ENCODE measurements around the gene TOM1. TPM values are rescaled to one million over a fixed set of nuclear protein-coding genes. Genes with fewer than 3 reads are reported as not detected.

Gene TOM1
- polyA plus RNA-seq, 2 donors: 86.4 to 88.0 TPM

DNA sequence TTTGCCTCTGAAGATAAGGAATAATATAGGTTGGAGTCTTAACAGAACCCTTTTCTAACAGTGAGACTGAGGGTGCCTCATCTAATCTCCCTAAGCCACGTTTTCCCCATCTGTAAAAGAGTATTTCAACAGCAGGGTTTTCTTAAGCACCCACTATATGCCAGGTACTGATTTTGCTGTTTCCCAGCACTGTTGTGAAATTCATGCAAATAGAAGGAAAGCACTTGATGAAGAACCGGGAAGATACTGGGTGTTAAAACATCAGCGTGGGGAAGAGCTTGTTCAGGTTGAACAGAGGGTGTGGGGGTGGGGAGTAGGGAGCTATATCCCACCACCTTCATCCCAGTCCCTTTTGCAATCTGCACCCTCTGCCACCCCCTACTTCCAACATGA, 84.0 kb downstream of the TOM1 start:
- H3K4me3 ChIP-seq (ENCODE audit: low read depth in 1 of 2, low read length in 2 of 2): peak overlapping the region in 1 of 2 donors; percentile 21
- WGBS, 2 donors: 83 to 84% methylated on average over 3 of the region's 3 CpGs
- H3K4me1 ChIP-seq (ENCODE audit: control insufficient read depth in 2 of 2, insufficient read depth in 2 of 2, low read length in 1 of 2): peaks cover 0 to 2% of the 10 kb centered on the region in 2 donors
- no peaks in the 10 kb centered on the region for H3K9me3 ChIP-seq (ENCODE audit: control insufficient read depth in 2 of 2, insufficient read depth in 1 of 2, low read depth in 1 of 2, low read length in 1 of 2)
- no peaks in the 10 kb centered on the region for H3K27me3 ChIP-seq (ENCODE audit: control insufficient read depth in 1 of 2, insufficient read depth in 2 of 2, low read length in 2 of 2)
- H3K36me3 ChIP-seq (ENCODE audit: control insufficient read depth in 2 of 2, insufficient read depth in 2 of 2, low read length in 1 of 2): peaks cover 2 to 3% of the 10 kb centered on the region in 2 donors
- no peak overlapping the region for H3K27ac ChIP-seq (ENCODE audit: low read depth in 2 of 2, low read length in 1 of 2)

GRCh38 chr22:35384527-35384926, 84.8 kb downstream of the TOM1 start:
- no peaks in the 10 kb centered on the region for H3K27me3 ChIP-seq (ENCODE audit: control insufficient read depth in 1 of 2, insufficient read depth in 2 of 2, low read length in 2 of 2)
- H3K27ac ChIP-seq (ENCODE audit: low read depth in 2 of 2, low read length in 1 of 2): no peak overlapping the region
- H3K4me3 ChIP-seq (ENCODE audit: low read depth in 1 of 2, low read length in 2 of 2): peak overlapping the region in 1 of 2 donors; percentile 24
- WGBS, 2 donors: 74 to 79% methylated on average over 4 of the region's 4 CpGs
- H3K36me3 ChIP-seq (ENCODE audit: control insufficient read depth in 2 of 2, insufficient read depth in 2 of 2, low read length in 1 of 2): peaks cover 2 to 3% of the 10 kb centered on the region in 2 donors
- no peaks in the 10 kb centered on the region for H3K9me3 ChIP-seq (ENCODE audit: control insufficient read depth in 2 of 2, insufficient read depth in 1 of 2, low read depth in 1 of 2, low read length in 1 of 2)
- H3K4me1 ChIP-seq (ENCODE audit: control insufficient read depth in 2 of 2, insufficient read depth in 2 of 2, low read length in 1 of 2): peaks cover 0 to 2% of the 10 kb centered on the region in 2 donors

DNA sequence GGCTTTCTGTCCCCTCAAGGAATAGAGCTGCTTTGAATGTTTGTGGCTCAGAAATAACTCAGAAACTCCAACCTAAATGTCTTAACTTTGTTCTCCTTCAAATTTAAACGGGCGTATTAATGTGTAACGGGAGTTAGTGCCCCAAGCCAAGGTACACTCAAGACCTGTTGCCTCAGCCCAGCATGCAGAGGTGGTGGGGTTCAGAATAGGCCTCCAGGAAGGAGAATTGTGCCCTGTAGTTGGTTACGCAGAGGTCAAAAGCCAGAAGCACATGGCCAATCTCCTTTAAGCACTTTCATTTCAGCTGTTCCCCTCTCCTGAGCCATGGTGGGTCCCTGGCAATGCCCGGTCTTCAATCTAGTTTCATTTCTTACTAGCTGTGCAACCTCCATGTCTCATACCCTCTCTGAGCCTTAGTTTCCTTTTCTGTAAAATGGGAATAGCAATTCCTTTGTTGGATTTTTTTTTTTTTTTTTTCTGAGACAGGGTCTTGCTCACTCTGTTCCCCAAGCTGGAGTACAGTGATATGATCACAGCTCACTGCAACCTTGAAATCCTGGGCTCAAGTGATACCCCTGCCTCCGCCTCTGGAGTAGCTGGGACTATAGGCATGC, 85.4 kb downstream of the TOM1 start:
- WGBS, 2 donors: 80 to 88% methylated on average over 6 of the region's 6 CpGs
- peaks cover 2 to 3% of the 10 kb centered on the region in 2 donors for H3K36me3 ChIP-seq (ENCODE audit: control insufficient read depth in 2 of 2, insufficient read depth in 2 of 2, low read length in 1 of 2)
- no peaks in the 10 kb centered on the region for H3K9me3 ChIP-seq (ENCODE audit: control insufficient read depth in 2 of 2, insufficient read depth in 1 of 2, low read depth in 1 of 2, low read length in 1 of 2)
- peak overlapping the region in 1 of 2 donors; percentile 24 for H3K4me3 ChIP-seq (ENCODE audit: low read depth in 1 of 2, low read length in 2 of 2)
- no peaks in the 10 kb centered on the region for H3K27me3 ChIP-seq (ENCODE audit: control insufficient read depth in 1 of 2, insufficient read depth in 2 of 2, low read length in 2 of 2)
- peaks cover 0 to 2% of the 10 kb centered on the region in 2 donors for H3K4me1 ChIP-seq (ENCODE audit: control insufficient read depth in 2 of 2, insufficient read depth in 2 of 2, low read length in 1 of 2)
- H3K27ac ChIP-seq (ENCODE audit: low read depth in 2 of 2, low read length in 1 of 2): no peak overlapping the region

- Histone ChIP-seq H3K9me3 (ENCODE audit: control insufficient read depth in 2 of 2, insufficient read depth in 1 of 2, low read depth in 1 of 2, low read length in 1 of 2) (no peaks in the 10 kb centered on the region), H3K4me3 (ENCODE audit: low read depth in 1 of 2, low read length in 2 of 2) (no peak overlapping the region), H3K4me1 (ENCODE audit: control insufficient read depth in 2 of 2, insufficient read depth in 2 of 2, low read length in 1 of 2) (no peaks in the 10 kb centered on the region), H3K27ac (ENCODE audit: low read depth in 2 of 2, low read length in 1 of 2) (no peak overlapping the region), H3K27me3 (ENCODE audit: control insufficient read depth in 1 of 2, insufficient read depth in 2 of 2, low read length in 2 of 2) (no peaks in the 10 kb centered on the region), H3K36me3 (ENCODE audit: control insufficient read depth in 2 of 2, insufficient read depth in 2 of 2, low read length in 1 of 2) (peaks cover 2 to 3% of the 10 kb centered on the region in 2 donors)
- WGBS, 2 donors: 95% methylated on average over 19 of the region's 19 CpGs
Observed at GRCh38 chr22:35386670-35387288, 87.1 kb downstream of the TOM1 start.

DNA sequence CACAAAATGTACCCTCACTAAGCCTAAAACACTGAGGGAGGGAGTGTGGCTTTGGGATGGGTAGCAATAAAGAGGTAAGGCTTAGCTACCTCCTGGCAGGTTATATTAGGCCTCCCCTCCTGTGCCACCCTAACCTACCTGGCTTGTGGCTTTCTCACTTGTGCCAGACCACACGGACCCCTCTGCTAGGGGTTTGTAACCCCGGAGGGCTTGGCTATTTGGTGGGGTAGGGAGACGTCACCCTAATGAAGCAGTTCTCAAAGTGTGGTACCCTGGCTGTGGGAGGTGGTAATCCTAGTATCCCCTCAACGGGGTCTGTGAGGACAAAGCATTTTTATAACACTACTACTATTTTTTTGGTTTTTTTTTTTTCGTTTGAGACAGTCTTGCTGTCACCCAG, 91.2 kb downstream of the TOM1 start:
- Histone ChIP-seq H3K27me3 (ENCODE audit: control insufficient read depth in 1 of 2, insufficient read depth in 2 of 2, low read length in 2 of 2) (no peaks in the 10 kb centered on the region), H3K4me1 (ENCODE audit: control insufficient read depth in 2 of 2, insufficient read depth in 2 of 2, low read length in 1 of 2) (no peaks in the 10 kb centered on the region), H3K9me3 (ENCODE audit: control insufficient read depth in 2 of 2, insufficient read depth in 1 of 2, low read depth in 1 of 2, low read length in 1 of 2) (no peaks in the 10 kb centered on the region), H3K4me3 (ENCODE audit: low read depth in 1 of 2, low read length in 2 of 2) (no peak overlapping the region), H3K36me3 (ENCODE audit: control insufficient read depth in 2 of 2, insufficient read depth in 2 of 2, low read length in 1 of 2) (peaks cover 0 to 2% of the 10 kb centered on the region in 2 donors), H3K27ac (ENCODE audit: low read depth in 2 of 2, low read length in 1 of 2) (no peak overlapping the region)
- WGBS, 2 donors: 85 to 90% methylated on average over 5 of the region's 5 CpGs

DNA sequence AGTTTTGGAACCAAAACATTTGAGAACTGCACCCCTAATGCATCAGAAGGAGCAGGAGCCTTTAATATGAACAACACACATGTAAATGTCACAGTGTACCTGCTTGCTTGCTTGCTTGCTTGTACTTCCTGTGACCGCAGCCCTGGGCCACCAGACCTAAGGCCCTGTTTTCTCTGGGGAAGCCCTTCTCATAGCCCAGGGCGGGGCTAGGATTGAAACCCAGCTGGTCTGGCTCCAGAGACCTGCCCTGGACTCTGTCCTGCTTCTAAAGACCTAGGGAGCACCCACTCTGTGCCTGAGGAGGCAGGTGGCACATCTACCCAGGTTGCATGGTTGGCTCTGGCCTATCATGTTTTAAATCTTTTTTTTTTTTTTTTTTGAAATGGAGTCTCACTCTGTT, 92.7 kb downstream of the TOM1 start:
- Histone ChIP-seq H3K27ac (ENCODE audit: low read depth in 2 of 2, low read length in 1 of 2) (no peak overlapping the region), H3K4me3 (ENCODE audit: low read depth in 1 of 2, low read length in 2 of 2) (no peak overlapping the region), H3K36me3 (ENCODE audit: control insufficient read depth in 2 of 2, insufficient read depth in 2 of 2, low read length in 1 of 2) (peaks cover 0 to 2% of the 10 kb centered on the region in 2 donors), H3K4me1 (ENCODE audit: control insufficient read depth in 2 of 2, insufficient read depth in 2 of 2, low read length in 1 of 2) (no peaks in the 10 kb centered on the region), H3K9me3 (ENCODE audit: control insufficient read depth in 2 of 2, insufficient read depth in 1 of 2, low read depth in 1 of 2, low read length in 1 of 2) (no peaks in the 10 kb centered on the region), H3K27me3 (ENCODE audit: control insufficient read depth in 1 of 2, insufficient read depth in 2 of 2, low read length in 2 of 2) (no peaks in the 10 kb centered on the region)
- WGBS, 2 donors: 85 to 89% methylated on average over 2 of the region's 2 CpGs

GRCh38 chr22:35393116-35394010, 93.7 kb downstream of the TOM1 start:
- 75 to 84% methylated on average over 16 of the region's 16 CpGs for WGBS, 2 donors
- Histone ChIP-seq H3K9me3 (ENCODE audit: control insufficient read depth in 2 of 2, insufficient read depth in 1 of 2, low read depth in 1 of 2, low read length in 1 of 2) (no peaks in the 10 kb centered on the region), H3K36me3 (ENCODE audit: control insufficient read depth in 2 of 2, insufficient read depth in 2 of 2, low read length in 1 of 2) (no peaks in the 10 kb centered on the region)

DNA sequence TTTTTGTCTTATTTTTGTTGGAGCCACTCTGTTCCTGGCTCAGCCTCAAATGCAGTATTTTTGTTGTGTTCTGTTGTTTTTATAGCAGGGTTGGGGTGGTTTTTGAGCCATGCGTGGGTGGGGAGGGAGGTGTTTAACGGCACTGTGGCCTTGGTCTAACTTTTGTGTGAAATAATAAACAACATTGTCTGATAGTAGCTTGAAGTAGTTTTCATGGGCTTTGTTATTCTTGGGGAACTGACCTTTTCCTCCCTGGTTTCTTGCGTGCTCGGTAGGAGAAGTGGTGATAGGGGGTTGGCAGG, 94.3 kb downstream of the TOM1 start:
- no peak overlapping the region for H3K27ac ChIP-seq (ENCODE audit: low read depth in 2 of 2, low read length in 1 of 2)
- no peaks in the 10 kb centered on the region for H3K4me1 ChIP-seq (ENCODE audit: control insufficient read depth in 2 of 2, insufficient read depth in 2 of 2, low read length in 1 of 2)
- H3K36me3 ChIP-seq (ENCODE audit: control insufficient read depth in 2 of 2, insufficient read depth in 2 of 2, low read length in 1 of 2): no peaks in the 10 kb centered on the region
- H3K9me3 ChIP-seq (ENCODE audit: control insufficient read depth in 2 of 2, insufficient read depth in 1 of 2, low read depth in 1 of 2, low read length in 1 of 2): no peaks in the 10 kb centered on the region
- H3K27me3 ChIP-seq (ENCODE audit: control insufficient read depth in 1 of 2, insufficient read depth in 2 of 2, low read length in 2 of 2): no peaks in the 10 kb centered on the region
- WGBS, 2 donors: 57 to 61% methylated on average over 4 of the region's 4 CpGs
- H3K4me3 ChIP-seq (ENCODE audit: low read depth in 1 of 2, low read length in 2 of 2): no peak overlapping the region

More at GRCh38 chr22:35393116-35394010, 93.7 kb downstream of the TOM1 start:
- no peaks in the 10 kb centered on the region for H3K4me1 ChIP-seq (ENCODE audit: control insufficient read depth in 2 of 2, insufficient read depth in 2 of 2, low read length in 1 of 2)
- no peak overlapping the region for H3K4me3 ChIP-seq (ENCODE audit: low read depth in 1 of 2, low read length in 2 of 2)
- H3K27ac ChIP-seq (ENCODE audit: low read depth in 2 of 2, low read length in 1 of 2): no peak overlapping the region
- H3K27me3 ChIP-seq (ENCODE audit: control insufficient read depth in 1 of 2, insufficient read depth in 2 of 2, low read length in 2 of 2): no peaks in the 10 kb centered on the region

DNA sequence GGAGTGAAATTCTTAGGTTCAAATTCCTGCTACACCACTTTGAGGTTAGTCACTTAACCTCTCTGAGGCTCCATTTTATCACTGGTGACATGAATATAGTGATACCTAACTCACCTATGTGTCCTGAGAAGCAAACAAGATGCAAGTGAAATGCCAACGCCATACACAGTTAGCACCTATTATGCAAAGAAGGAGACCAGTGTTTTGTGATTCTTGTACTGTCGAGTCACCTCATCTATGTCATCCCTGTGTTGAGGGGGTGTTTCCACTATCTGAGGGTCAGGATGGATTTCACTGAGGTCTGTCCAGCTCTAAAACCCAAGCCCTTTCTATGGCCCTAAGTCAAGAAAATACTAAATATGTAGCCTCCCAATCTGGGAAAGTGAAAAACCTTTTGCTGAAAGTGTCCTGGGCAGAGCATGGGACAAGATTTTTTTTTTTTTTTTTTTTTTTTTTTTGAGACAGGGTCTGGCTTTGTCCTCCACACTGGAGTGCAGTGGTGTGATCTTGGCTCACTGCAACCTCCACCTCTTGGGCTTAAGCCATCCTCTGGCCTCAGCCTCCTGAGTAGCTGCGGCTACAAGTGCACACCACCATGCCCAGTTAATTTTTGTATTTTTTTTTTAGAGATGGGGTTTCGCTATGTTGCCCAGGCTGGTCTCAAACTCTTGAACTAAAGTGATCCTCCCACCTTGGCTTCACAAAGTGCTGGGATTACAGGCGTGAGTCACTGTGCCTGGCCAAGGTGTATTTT, 95.3 kb downstream of the TOM1 start:
- H3K27ac ChIP-seq (ENCODE audit: low read depth in 2 of 2, low read length in 1 of 2): no peak overlapping the region
- no peaks in the 10 kb centered on the region for H3K4me1 ChIP-seq (ENCODE audit: control insufficient read depth in 2 of 2, insufficient read depth in 2 of 2, low read length in 1 of 2)
- no peaks in the 10 kb centered on the region for H3K9me3 ChIP-seq (ENCODE audit: control insufficient read depth in 2 of 2, insufficient read depth in 1 of 2, low read depth in 1 of 2, low read length in 1 of 2)
- no peaks in the 10 kb centered on the region for H3K27me3 ChIP-seq (ENCODE audit: control insufficient read depth in 1 of 2, insufficient read depth in 2 of 2, low read length in 2 of 2)
- 89 to 93% methylated on average over 5 of the region's 5 CpGs for WGBS, 2 donors
- no peaks in the 10 kb centered on the region for H3K36me3 ChIP-seq (ENCODE audit: control insufficient read depth in 2 of 2, insufficient read depth in 2 of 2, low read length in 1 of 2)
- no peak overlapping the region for H3K4me3 ChIP-seq (ENCODE audit: low read depth in 1 of 2, low read length in 2 of 2)
